ENCODE results near the gene PDE6H.

PDE6H gene

DNA sequence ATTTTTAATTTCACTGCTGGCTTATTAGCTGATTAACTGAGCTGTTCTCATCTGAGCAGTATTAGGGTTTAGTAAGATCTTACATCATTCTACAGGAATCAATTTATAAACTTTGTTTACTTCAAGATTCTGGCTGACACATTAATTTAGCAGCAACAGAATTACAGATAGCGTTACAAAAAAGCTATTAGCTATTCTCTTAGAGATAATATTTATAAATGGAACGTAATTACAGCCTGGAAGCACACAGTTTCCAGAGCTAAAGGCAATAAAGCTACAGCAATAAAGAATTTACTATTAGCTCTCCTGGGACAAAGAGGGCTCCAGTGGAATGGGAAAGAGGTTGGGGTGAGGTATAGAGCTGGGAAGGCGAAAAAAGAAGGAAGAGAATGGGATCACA lies 34.7 kb downstream of the PDE6H start:
- DNase-seq = no peak

DNA sequence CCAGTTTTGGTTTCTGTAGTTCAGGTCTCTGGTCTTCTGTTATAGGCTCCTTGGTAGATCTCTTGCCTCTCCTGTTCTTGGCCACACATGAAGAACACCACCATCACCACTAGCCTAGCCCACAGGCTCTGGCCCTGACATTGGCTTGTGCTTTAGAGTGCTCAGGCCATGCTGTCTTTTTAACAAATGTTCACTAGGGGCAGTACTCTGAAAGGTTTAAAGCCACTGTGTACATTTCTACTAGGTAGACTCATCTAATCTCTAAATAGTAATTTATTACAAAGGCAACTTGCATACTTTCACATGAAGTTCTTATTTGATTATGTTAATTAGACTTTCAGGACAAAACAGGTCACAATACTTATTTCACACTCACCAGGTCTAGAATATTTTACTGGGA lies 38.3 kb downstream of the PDE6H start:
- no peak for DNase-seq

DNA sequence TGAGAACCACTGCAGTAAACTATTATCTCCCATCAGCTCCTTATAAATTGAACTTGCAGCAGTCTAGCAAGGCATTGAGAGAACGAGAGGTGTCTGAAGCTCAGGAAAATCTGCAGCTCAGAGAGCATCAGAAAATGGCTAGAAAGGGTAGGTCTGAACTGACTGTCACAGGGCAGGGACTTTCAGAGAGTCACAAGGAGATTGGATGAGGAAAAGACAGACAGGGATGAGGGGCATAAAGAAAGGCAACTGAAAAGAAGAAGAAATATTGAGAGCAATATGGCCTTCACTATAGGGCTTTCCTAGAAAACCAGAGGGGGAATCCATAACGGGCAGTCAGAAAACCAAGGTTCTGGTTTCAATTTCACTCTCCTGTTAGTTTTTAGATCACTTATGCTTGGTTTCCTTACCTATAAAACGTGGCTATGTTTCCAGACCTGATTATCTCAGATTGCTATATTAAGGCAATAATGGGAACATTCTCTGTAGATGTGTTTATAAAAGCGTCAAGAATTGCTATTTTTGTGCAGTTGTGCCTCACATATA lies 40.9 kb downstream of the PDE6H start:
- no peak for DNase-seq

DNA sequence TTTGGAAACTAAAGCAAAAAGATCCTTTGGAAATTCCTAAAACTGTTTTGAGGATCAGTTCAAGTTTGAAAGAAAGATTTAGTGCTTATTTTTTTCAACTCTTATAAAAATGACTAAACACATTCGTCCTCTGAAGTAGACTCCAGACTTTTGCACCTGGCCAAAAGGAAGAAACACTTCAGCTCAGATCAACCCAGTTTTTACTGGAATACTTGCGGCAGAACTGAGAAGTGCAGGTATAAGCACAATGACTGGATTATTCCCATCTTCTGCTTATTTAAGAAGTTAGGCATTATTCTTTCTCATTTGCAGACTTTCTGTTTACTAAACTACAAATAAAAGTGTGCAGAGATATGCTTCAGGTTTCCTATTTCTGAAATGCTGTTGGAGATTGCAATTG lies 41.9 kb downstream of the PDE6H start:
- no peak for DNase-seq

DNA sequence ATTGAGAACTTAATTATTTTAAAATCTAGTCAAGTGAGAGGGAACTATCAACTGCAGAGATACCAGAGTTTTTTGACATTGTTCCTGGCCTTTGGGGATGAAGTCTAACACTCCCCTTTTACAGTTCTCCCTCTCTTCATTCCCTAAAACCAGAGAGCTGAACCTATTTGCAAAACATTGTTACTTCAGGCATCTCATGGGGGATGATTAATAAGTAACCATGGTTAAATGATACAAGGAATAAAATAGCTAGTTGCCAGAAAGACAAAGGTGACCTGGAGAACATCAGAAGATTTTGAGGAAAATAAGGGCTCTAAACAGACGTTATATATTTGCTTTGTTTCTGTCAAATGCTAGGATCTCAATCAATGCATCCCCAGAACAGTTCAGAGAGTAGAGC lies 42.3 kb downstream of the PDE6H start:
- no peak for DNase-seq

DNA sequence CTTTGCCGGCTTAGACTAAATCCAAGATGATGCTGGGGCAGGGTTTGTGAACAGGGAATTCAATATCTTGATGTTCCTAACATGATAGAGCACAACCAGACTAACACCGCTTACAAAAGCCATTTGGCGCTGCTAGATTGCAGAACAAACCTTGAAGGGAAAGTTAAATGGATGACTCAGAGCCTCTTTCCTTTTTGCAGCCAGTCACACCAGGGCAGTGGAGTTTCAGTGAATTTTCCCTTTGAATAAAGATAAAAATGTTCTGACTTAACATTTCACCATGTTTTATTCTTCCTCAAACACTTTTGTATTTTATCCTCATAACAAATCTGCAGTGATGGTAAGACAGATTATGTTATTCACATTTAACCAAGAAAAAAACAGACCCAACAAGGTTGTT lies 47.3 kb downstream of the PDE6H start:
- DNase-seq = no peak
